HepG2 (cell line): ENCODE results near the gene TIPIN. TPM values are rescaled to one million over a fixed set of nuclear protein-coding genes. Genes with fewer than 3 reads are reported as not detected.

ENCODE experiments used
- KLF16 ChIP-seq, 2 experiments: sonication (generic) in 1 of 2; formaldehyde crosslinking in 1 of 2; IDR thresholded peaks; 2 replicates each; pipeline versions ENCODE4 v1.6.1 to v1.8.0; 2016 to 2023; ENCODE audit warnings: missing genetic modification reagents in 2 of 2, missing compliant biosample characterization in 1 of 2
- MYC ChIP-seq: sonication (generic); formaldehyde crosslinking; IDR thresholded peaks from 2 replicates; pipeline ENCODE4 v1.9.0; 2021; ENCODE audit warnings: missing genetic modification reagents, borderline replicate concordance
- NR2C2 ChIP-seq: sonication (generic); formaldehyde crosslinking; IDR thresholded peaks from 2 replicates; pipeline ENCODE4 v1.4.0; 2020; ENCODE audit warnings: missing genetic modification reagents, mild to moderate bottlenecking, moderate library complexity, borderline replicate concordance
- PRMT3 ChIP-seq: sonication (generic); formaldehyde crosslinking; IDR thresholded peaks from 2 replicates; pipeline ENCODE4 v1.8.1; 2022; ENCODE audit warnings: low read depth, mild to moderate bottlenecking, moderate library complexity, missing genetic modification reagents, borderline replicate concordance
- TGIF2 ChIP-seq: IDR thresholded peaks from 2 replicates; pipeline ENCODE4 v1.6.1; 2016; ENCODE audit warnings: control low read depth, missing compliant biosample characterization
- YEATS4 ChIP-seq: sonication (generic); formaldehyde crosslinking; IDR thresholded peaks from 2 replicates; pipeline ENCODE4 v1.4.0; 2020; ENCODE audit warnings: missing genetic modification reagents, borderline replicate concordance
- ZKSCAN5 ChIP-seq: sonication (generic); formaldehyde crosslinking; IDR thresholded peaks from 2 replicates; pipeline ENCODE4 v1.5.1; 2020; ENCODE audit warnings: mild to moderate bottlenecking, missing genetic modification reagents
- polyA plus RNA-seq, 8 experiments: library from polyadenylated mRNA; depleted of rRNA in 3 of 8; stranded (reverse) in 7 of 8; unstranded in 1 of 8; fragments of >200 nt; fragmentation: Illumina TruSeq in 4 of 8; extraction: Trizol in 4 of 8; gene quantifications; 2 replicates each; pipeline versions ENCODE4 v1.2.1 to v1.2.3, GENCODE V29; 2011 to 2016; ENCODE audit warnings: low read depth in 4 of 8, missing spikeins in 1 of 8, mixed read lengths in 1 of 8; ENCODE audit not compliant: insufficient read depth in 1 of 8
- total RNA-seq, 5 experiments: library from RNA; depleted of rRNA; stranded (reverse); fragments of >200 nt; fragmentation: Illumina TruSeq; extraction: Trizol; gene quantifications; 2 replicates each; pipeline ENCODE4 v1.2.3, GENCODE V29; 2016; ENCODE audit warnings: low read depth in 1 of 5
- TF ChIP-seq, protein P1 (sequence below): sonication (generic); formaldehyde crosslinking; IDR thresholded peaks from 2 replicates; pipeline ENCODE4 v1.5.1; 2020; ENCODE audit warnings: mild to moderate bottlenecking, missing genetic modification reagents, borderline replicate concordance
- TF ChIP-seq, protein P2 (sequence below), 2 experiments: sonication (generic) in 1 of 2; formaldehyde crosslinking in 1 of 2; IDR thresholded peaks; 2 replicates each; pipeline versions ENCODE4 v1.4.0 to v1.6.1; 2018 to 2020; ENCODE audit warnings: missing genetic modification reagents in 2 of 2, borderline replicate concordance in 1 of 2, low read depth in 1 of 2, mild to moderate bottlenecking in 1 of 2, missing biosample characterization in 1 of 2
- TF ChIP-seq, protein P3 (sequence below): sonication (generic); formaldehyde crosslinking; IDR thresholded peaks from 2 replicates; pipeline ENCODE4 v1.4.0; 2020; ENCODE audit warnings: missing genetic modification reagents
- TF ChIP-seq, protein P4 (sequence below), 2 experiments: fragments of 450-650 bp in 1 of 2; sonication (generic) in 1 of 2; formaldehyde crosslinking in 1 of 2; IDR thresholded peaks; 2 replicates each; pipeline versions ENCODE4 v1.6.1 to v1.8.0; 2016 to 2022; ENCODE audit warnings: antibody characterized with exemption in 1 of 2, mild to moderate bottlenecking in 1 of 2, missing genetic modification reagents in 1 of 2

TIPIN gene
- total and polyA plus RNA-seq, 2 of the 13 experiments (the other 11 are each of a cell fraction or from before 2014, with no cell fraction given) = 2.7 to 28.6 TPM

DNA sequence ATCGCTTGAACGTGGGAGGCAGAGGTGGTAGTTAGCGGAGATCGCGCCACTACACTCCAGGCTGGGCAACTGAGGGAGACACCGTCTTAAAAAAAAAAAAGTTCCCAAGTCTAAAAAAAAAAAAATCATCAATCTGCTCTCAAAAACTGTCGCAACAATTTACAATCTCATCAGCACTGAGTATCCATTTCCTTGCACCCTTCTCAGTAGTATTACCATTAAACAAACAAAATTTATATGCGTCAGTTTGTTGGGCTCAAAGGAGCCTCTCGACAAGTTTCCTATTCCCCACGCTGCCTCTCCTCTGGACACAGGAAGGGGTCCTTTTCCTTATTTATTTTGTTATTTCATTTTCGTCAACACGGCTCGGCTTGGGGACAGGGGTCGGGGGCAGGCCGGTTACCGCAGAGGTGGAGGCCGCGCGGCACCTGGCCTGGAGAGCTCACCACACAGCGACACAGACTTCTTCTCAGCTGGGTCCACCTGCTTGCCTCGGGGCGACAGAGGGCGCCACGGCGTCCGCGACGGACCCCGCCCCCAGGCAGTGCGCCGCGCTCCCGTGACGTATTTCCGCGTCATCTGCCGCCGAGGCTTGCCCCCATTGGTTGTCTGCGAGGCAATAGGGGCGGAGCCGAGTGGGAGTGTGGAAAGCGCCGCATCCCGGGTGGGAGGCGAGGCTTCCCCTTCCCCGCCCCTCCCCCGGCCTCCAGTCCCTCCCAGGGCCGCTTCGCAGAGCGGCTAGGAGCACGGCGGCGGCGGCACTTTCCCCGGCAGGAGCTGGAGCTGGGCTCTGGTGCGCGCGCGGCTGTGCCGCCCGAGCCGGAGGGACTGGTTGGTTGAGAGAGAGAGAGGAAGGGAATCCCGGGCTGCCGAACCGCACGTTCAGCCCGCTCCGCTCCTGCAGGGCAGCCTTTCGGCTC, 30.0 kb upstream of the TIPIN start, which contains the start of gene MAP2K1 (continued):
- TF ChIP-seq, protein P1, sequence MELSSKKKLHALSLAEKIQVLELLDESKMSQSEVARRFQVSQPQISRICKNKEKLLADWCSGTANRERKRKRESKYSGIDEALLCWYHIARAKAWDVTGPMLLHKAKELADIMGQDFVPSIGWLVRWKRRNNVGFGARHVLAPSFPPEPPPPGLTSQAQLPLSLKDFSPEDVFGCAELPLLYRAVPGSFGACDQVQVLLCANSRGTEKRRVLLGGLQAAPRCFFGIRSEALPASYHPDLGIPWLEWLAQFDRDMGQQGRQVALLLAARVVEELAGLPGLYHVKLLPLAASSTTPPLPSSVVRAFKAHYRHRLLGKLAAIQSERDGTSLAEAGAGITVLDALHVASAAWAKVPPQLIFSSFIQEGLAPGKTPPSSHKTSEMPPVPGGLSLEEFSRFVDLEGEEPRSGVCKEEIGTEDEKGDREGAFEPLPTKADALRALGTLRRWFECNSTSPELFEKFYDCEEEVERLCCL (CRISPR knock-in tag) = no peak
- no peak for TF ChIP-seq ZKSCAN5 (CRISPR knock-in tag)
- TF ChIP-seq, protein P2, sequence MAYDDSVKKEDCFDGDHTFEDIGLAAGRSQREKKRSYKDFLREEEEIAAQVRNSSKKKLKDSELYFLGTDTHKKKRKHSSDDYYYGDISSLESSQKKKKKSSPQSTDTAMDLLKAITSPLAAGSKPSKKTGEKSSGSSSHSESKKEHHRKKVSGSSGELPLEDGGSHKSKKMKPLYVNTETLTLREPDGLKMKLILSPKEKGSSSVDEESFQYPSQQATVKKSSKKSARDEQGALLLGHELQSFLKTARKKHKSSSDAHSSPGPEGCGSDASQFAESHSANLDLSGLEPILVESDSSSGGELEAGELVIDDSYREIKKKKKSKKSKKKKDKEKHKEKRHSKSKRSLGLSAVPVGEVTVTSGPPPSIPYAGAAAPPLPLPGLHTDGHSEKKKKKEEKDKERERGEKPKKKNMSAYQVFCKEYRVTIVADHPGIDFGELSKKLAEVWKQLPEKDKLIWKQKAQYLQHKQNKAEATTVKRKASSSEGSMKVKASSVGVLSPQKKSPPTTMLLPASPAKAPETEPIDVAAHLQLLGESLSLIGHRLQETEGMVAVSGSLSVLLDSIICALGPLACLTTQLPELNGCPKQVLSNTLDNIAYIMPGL (CRISPR knock-in tag; IDR thresholded peaks at IDR 0.05; ENCODE audit: borderline replicate concordance in 1 of 2, low read depth in 1 of 2) = peak; percentile 94 to 96
- TF ChIP-seq YEATS4 (CRISPR knock-in tag) = peak; percentile 61
- TF ChIP-seq, protein P3, sequence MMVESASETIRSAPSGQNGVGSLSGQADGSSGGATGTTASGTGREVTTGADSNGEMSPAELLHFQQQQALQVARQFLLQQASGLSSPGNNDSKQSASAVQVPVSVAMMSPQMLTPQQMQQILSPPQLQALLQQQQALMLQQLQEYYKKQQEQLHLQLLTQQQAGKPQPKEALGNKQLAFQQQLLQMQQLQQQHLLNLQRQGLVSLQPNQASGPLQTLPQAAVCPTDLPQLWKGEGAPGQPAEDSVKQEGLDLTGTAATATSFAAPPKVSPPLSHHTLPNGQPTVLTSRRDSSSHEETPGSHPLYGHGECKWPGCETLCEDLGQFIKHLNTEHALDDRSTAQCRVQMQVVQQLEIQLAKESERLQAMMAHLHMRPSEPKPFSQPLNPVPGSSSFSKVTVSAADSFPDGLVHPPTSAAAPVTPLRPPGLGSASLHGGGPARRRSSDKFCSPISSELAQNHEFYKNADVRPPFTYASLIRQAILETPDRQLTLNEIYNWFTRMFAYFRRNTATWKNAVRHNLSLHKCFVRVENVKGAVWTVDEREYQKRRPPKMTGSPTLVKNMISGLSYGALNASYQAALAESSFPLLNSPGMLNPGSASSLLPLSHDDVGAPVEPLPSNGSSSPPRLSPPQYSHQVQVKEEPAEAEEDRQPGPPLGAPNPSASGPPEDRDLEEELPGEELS (CRISPR knock-in tag) = peak; percentile 55
- 0 out of 2 replicates have a peak, but pooled peaks have one; percentile 80 for TF ChIP-seq PRMT3 (CRISPR knock-in tag)
- peak; percentile 94 for TF ChIP-seq MYC
- no peak; the same call in 1 of the 2 replicates for TF ChIP-seq NR2C2 (CRISPR knock-in tag)
- TF ChIP-seq KLF16 (CRISPR knock-in tag; IDR thresholded peaks at IDR 0.05) = peak in 1 of 2 experiments; percentile 92; a peak in 2 of 4 replicates
- TF ChIP-seq, protein P4, sequence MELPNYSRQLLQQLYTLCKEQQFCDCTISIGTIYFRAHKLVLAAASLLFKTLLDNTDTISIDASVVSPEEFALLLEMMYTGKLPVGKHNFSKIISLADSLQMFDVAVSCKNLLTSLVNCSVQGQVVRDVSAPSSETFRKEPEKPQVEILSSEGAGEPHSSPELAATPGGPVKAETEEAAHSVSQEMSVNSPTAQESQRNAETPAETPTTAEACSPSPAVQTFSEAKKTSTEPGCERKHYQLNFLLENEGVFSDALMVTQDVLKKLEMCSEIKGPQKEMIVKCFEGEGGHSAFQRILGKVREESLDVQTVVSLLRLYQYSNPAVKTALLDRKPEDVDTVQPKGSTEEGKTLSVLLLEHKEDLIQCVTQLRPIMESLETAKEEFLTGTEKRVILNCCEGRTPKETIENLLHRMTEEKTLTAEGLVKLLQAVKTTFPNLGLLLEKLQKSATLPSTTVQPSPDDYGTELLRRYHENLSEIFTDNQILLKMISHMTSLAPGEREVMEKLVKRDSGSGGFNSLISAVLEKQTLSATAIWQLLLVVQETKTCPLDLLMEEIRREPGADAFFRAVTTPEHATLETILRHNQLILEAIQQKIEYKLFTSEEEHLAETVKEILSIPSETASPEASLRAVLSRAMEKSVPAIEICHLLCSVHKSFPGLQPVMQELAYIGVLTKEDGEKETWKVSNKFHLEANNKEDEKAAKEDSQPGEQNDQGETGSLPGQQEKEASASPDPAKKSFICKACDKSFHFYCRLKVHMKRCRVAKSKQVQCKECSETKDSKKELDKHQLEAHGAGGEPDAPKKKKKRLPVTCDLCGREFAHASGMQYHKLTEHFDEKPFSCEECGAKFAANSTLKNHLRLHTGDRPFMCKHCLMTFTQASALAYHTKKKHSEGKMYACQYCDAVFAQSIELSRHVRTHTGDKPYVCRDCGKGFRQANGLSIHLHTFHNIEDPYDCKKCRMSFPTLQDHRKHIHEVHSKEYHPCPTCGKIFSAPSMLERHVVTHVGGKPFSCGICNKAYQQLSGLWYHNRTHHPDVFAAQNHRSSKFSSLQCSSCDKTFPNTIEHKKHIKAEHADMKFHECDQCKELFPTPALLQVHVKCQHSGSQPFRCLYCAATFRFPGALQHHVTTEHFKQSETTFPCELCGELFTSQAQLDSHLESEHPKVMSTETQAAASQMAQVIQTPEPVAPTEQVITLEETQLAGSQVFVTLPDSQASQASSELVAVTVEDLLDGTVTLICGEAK (IDR thresholded peaks at IDR 0.05) = no peak
- TF ChIP-seq, protein P4 (CRISPR knock-in tag; IDR thresholded peaks at IDR 0.05) = peak; percentile 15; the same call in 1 of the 2 replicates
- 0 out of 2 replicates have a peak, but pooled peaks have one; percentile 60 for TF ChIP-seq TGIF2 (CRISPR knock-in tag)
